ENCODE measurements around the gene PSMB7. TPM values are rescaled to one million over a fixed set of nuclear protein-coding genes. Genes with fewer than 3 reads are reported as not detected.
A peak's percentile ranks its signal among the peaks of the same experiment; 100 is the strongest.

The PSMB7 gene
- total RNA-seq, 4 donors from 2014 or later, result 67.6 to 110 (median 90.8) TPM

DNA sequence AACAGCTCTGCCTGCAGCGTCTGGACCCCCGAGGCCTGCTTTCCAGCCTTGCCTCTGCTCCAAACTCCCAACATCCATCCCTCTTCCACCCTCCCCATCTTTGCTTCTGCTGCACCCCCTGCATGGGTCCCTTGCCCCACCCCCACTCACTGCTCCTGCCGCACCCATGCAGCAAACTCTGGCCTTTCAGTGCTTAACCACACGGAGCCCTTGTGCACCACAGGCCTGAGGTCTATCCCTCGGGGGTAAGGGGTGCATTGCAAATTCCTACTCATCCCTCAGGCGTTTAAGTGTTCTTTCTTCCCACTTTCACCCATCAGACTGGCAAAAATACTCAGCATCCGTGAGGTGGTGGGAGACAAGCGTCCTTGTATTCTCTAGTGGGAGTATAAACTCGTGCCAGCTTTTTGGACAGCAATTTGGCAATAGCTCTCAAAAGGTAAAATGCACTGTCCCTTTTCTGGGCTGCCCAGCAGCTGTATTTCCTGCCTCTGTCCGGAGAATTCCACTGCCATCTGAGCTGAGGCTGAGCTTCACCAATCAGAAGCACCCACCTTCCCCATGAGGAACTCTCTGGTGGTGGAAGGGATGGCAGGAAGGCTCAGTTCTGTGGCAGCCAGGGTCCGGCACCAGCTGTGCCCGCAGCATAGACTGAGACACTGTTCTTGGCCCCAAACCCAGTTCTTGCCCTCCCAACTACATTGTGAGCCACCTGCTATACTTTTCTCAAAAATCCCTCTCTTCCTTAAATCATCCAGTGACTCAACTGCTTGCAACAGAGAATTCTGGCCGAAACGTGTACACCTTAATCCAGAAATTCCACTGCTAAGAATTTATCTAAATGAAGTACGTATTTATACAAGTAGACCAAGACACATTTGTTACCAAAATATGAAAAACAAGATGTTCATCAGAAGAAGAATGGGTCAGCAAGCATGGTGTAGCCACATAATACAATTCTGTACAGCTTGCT is 15.0 kb downstream of the PSMB7 start:
- no peak for DNase-seq
- Histone ChIP-seq H3K36me3 (peaks cover 0 to 47% (median 0%) of the 10 kb centered on the region in 3 donors), H3K27ac (no peak overlapping the region), H3K4me3 (no peak overlapping the region), H3K27me3 (no peaks in the 10 kb centered on the region), H3K9me3 (no peaks in the 10 kb centered on the region), H3K4me1 (peaks cover 0 to 4% (median 0%) of the 10 kb centered on the region in 4 donors)
- TF ChIP-seq, protein P1, sequence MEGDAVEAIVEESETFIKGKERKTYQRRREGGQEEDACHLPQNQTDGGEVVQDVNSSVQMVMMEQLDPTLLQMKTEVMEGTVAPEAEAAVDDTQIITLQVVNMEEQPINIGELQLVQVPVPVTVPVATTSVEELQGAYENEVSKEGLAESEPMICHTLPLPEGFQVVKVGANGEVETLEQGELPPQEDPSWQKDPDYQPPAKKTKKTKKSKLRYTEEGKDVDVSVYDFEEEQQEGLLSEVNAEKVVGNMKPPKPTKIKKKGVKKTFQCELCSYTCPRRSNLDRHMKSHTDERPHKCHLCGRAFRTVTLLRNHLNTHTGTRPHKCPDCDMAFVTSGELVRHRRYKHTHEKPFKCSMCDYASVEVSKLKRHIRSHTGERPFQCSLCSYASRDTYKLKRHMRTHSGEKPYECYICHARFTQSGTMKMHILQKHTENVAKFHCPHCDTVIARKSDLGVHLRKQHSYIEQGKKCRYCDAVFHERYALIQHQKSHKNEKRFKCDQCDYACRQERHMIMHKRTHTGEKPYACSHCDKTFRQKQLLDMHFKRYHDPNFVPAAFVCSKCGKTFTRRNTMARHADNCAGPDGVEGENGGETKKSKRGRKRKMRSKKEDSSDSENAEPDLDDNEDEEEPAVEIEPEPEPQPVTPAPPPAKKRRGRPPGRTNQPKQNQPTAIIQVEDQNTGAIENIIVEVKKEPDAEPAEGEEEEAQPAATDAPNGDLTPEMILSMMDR (IDR thresholded peaks at IDR 0.05), result no peak
- no peak for TF ChIP-seq POLR2A (IDR thresholded peaks at IDR 0.05)

DNA sequence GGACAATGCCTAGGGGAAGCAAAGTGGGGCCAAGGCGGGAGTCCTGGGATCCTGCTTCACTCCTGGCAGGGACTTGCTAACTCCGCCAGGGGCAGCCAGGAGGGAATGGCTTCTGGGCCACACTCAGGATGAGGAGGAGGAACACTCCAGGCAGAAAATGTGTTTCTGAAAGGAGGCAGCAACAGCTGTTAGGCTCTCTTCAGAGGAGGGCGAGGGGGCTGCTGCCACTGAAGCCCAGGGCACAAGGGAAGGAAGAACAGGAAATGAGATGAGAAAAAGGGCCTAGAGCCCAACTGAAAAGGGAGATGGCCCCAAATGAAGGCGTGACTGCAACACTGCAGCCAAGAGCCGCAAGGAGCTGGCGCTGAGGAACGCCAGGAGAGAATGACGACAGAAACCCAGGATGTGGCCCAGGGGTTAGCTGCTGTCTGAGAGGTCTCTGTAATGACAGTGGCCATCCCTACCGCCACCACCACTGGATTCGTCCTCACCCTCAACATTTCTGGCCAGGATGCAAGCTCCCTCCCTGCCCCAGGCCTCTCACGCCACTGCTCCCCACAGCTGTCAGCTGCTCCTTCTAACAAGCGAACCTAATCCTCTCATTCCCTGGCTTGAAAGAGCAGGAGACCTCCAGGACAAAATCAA is 15.8 kb downstream of the PSMB7 start:
- Histone ChIP-seq H3K4me3 (no peak overlapping the region), H3K27ac (peak overlapping the region in 1 of 4 donors; percentile 5), H3K36me3 (peaks cover 0 to 39% (median 0%) of the 10 kb centered on the region in 3 donors), H3K27me3 (no peaks in the 10 kb centered on the region), H3K9me3 (no peaks in the 10 kb centered on the region), H3K4me1 (peaks cover 0 to 4% (median 0%) of the 10 kb centered on the region in 4 donors)
- TF ChIP-seq POLR2A (IDR thresholded peaks at IDR 0.05), result no peak
- TF ChIP-seq, protein P1 (IDR thresholded peaks at IDR 0.05), result no peak
- DNase-seq, result no peak

DNA sequence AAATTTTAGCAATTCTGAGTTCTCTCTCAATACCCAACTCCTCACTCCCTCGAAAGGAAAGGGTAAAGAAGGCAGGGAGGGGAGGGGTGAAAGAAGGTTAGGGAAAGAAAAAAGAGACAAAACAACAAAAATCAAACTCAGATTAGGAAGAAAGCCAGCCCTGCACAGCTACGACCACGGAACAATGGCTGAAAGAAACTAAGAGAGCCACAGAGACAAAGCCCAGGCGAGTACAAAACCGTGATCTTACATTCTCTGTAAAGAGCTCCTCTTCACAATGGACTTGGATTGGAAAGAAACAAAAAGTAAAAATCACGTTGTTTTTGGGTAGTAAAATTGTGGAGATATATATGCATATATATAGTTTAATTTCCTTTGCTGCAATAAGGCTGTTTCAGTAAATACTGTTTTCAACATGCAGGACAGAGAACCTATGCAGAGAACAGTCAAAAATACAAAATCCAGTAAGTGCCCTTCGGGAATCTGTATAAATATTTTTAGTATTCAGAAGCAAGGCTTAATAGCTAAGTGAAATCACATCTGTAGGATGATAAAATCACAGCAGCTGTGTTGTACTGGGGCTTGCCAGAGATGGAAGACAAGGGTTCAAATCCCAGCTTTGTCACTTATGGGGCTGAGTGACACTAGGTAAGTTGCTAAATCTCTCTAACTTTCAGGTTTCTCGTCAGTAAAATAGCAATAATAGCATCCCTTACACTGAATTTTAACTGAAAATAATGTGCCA is 16.9 kb downstream of the PSMB7 start:
- peaks cover 0 to 28% (median 0%) of the 10 kb centered on the region in 3 donors for H3K36me3 ChIP-seq

DNA sequence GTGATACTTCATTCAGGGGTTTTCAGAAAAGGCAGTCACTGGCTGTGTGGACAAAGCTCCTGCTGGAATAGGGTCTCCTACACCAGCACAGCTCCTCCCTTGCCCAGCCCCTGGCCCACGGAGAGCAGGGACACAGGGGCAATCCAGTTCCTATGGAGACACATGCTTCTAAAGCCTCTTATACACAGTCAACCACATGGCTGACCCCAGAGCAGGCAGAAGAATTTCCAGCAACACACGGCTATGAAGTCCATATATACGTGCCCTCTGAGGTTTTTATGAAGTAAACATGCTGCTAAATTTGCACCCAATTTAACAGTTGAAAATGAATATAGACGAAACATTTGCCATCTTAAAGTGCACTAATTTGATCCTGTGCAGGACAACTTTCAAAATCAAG is 19.4 kb downstream of the PSMB7 start:
- DNase-seq, result no peak
- Histone ChIP-seq H3K4me3 (no peak overlapping the region), H3K27me3 (no peaks in the 10 kb centered on the region), H3K36me3 (peaks cover 0 to 7% (median 0%) of the 10 kb centered on the region in 3 donors), H3K4me1 (peaks cover 0 to 12% (median 0%) of the 10 kb centered on the region in 4 donors), H3K9me3 (no peaks in the 10 kb centered on the region), H3K27ac (no peak overlapping the region)
- TF ChIP-seq, protein P1 (IDR thresholded peaks at IDR 0.05), result no peak
- no peak for TF ChIP-seq POLR2A (IDR thresholded peaks at IDR 0.05)

More for the DNA sequence above, 16.9 kb downstream of the PSMB7 start:
- TF ChIP-seq POLR2A (IDR thresholded peaks at IDR 0.05), result no peak
- TF ChIP-seq, protein P1 (IDR thresholded peaks at IDR 0.05), result no peak
- peaks cover 0 to 4% (median 0%) of the 10 kb centered on the region in 4 donors for H3K4me1 ChIP-seq
- H3K27me3 ChIP-seq, result no peaks in the 10 kb centered on the region
- H3K4me3 ChIP-seq, result no peak overlapping the region
- DNase-seq, result no peak
- H3K27ac ChIP-seq, result no peak overlapping the region
- no peaks in the 10 kb centered on the region for H3K9me3 ChIP-seq

DNA sequence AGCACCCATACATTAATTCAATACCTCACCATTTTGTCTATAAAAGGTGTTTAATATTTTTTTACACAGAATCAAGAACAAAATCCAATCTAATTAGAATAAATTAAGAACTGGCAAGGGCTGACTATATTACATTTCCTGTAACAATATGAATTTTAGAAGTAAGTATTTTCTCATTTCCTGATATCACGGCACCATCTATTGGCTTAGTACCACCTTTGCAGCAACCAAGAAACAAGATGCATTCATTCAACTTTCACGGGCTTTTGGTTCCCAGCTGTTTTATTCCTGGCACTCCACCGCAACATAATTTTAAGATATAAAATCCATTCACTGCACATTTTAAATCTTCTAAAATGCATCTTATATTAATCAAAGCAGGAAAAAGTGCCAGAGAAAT is 20.6 kb downstream of the PSMB7 start:
- peaks cover 0 to 14% (median 0%) of the 10 kb centered on the region in 4 donors for H3K4me1 ChIP-seq
- DNase-seq, result no peak
- no peak overlapping the region for H3K4me3 ChIP-seq
- H3K36me3 ChIP-seq, result peaks cover 0 to 4% (median 0%) of the 10 kb centered on the region in 3 donors
- H3K27me3 ChIP-seq, result no peaks in the 10 kb centered on the region
- TF ChIP-seq, protein P1 (IDR thresholded peaks at IDR 0.05), result peak in 1 of 6 experiments; percentile 7
- TF ChIP-seq POLR2A (IDR thresholded peaks at IDR 0.05), result no peak
- no peak overlapping the region for H3K27ac ChIP-seq
- H3K9me3 ChIP-seq, result no peaks in the 10 kb centered on the region
